PC-3 (cell line): Measurements from ENCODE around the gene IL20RB. TPM values are rescaled to one million over a fixed set of nuclear protein-coding genes. Genes with fewer than 3 reads are reported as not detected.

Source experiments
- ATAC-seq: fragments of 200-7000 bp; cut with Tn5 transposase; 2 replicates; pipeline ENCODE4 v1.9.1; 2020; ENCODE audit warnings: mild to moderate bottlenecking, moderate library complexity
- BruUV-seq: library from RNA; stranded (reverse); fragments of 400-500 nt; replicated peaks from 2 replicates; lab custom pipeline; 2021; lab: Mats Ljungman, UMichigan
- CTCF ChIA-PET: fragments of 300-600 bp; sonication (Branson Sonifier 250); formaldehyde crosslinking; loops from one replicate; lab custom pipeline; 2022; ENCODE audit warnings: antibody characterized with exemption; lab: Charles Lee
- POLR2A ChIA-PET: fragments of 300-600 bp; sonication (Branson Sonifier 250); formaldehyde crosslinking; loops from one replicate; lab custom pipeline; 2022; ENCODE audit warnings: antibody characterized with exemption; ENCODE audit not compliant: unreplicated experiment; lab: Charles Lee
- DNase-seq: peaks from one replicate; pipeline ENCODE4 v3.0.0-alpha.2; 2015
- H2AFZ ChIP-seq: fragments of 300-600 bp; sonication (generic); 2 replicates; pipeline ENCODE4 v1.6.0; 2016; ENCODE audit warnings: antibody characterized with exemption, low read length
- H3F3A ChIP-seq: fragments of 300-600 bp; sonication (generic); one replicate; pipeline ENCODE4 v1.6.0; 2017; ENCODE audit warnings: antibody characterized with exemption, low read length, control low read depth, mild to moderate bottlenecking; ENCODE audit not compliant: unreplicated experiment
- H3K27ac ChIP-seq: fragments of 300-600 bp; sonication (generic); 2 replicates; pipeline ENCODE4 v1.5.1; 2016; ENCODE audit warnings: mild to moderate bottlenecking, low read length
- H3K27me3 ChIP-seq: fragments of 300-600 bp; sonication (generic); 2 replicates; pipeline ENCODE4 v1.6.1; 2016; ENCODE audit warnings: low read length, mixed read lengths
- H3K36me3 ChIP-seq: fragments of 300-600 bp; sonication (generic); 2 replicates; pipeline ENCODE4 v1.6.1; 2016; ENCODE audit warnings: low read depth, mixed run types, low read length, mixed read lengths
- H3K4me1 ChIP-seq: fragments of 300-600 bp; sonication (generic); 2 replicates; pipeline ENCODE4 v1.5.1; 2016; ENCODE audit warnings: low read length; ENCODE audit not compliant: insufficient read depth
- H3K4me2 ChIP-seq: fragments of 300-600 bp; sonication (generic); 2 replicates; pipeline ENCODE4 v1.6.0; 2016; ENCODE audit warnings: low read length
- H3K4me3 ChIP-seq: fragments of 300-600 bp; sonication (generic); 2 replicates; pipeline ENCODE4 v1.5.1; 2016; ENCODE audit warnings: mild to moderate bottlenecking, low read length, mixed read lengths
- H3K79me2 ChIP-seq: fragments of 300-600 bp; sonication (generic); 2 replicates; pipeline ENCODE4 v1.6.1; 2017; ENCODE audit warnings: low read length, mixed read lengths
- H3K9ac ChIP-seq: fragments of 300-600 bp; sonication (generic); 2 replicates; pipeline ENCODE4 v1.6.0; 2016; ENCODE audit warnings: mild to moderate bottlenecking, low read length
- H3K9me2 ChIP-seq: fragments of 300-600 bp; sonication (generic); replicated peaks from 2 replicates; pipeline ENCODE4 v1.6.1; 2016; ENCODE audit warnings: mixed run types, low read length, mixed read lengths
- H3K9me3 ChIP-seq: fragments of 300-600 bp; sonication (generic); 2 replicates; pipeline ENCODE4 v1.6.1; 2016; ENCODE audit warnings: low read length, mixed read lengths
- H4K20me1 ChIP-seq: fragments of 300-600 bp; sonication (generic); 2 replicates; pipeline ENCODE4 v1.6.1; 2016; ENCODE audit warnings: low read length, mixed read lengths
- CTCF ChIP-seq: fragments of 300-600 bp; sonication (generic); conservative IDR thresholded peaks from 2 replicates; pipeline ENCODE4 v1.5.1; 2017; ENCODE audit warnings: antibody characterized with exemption, low read depth, mild to moderate bottlenecking, low read length
- EZH2 ChIP-seq: fragments of 300-600 bp; sonication (generic); IDR thresholded peaks from one replicate; pipeline ENCODE4 v1.6.1; 2017; ENCODE audit warnings: antibody characterized with exemption, mild to moderate bottlenecking, low read length; ENCODE audit not compliant: unreplicated experiment
- EZH2phosphoT487 ChIP-seq: fragments of 300-600 bp; sonication (generic); IDR thresholded peaks from 2 replicates; pipeline ENCODE4 v1.6.1; 2018; ENCODE audit warnings: mild to moderate bottlenecking, antibody characterized with exemption, low read length, borderline replicate concordance
- intact Hi-C: fragments of 100-400 bp; cut with micrococcal nuclease; formaldehyde crosslinking; loops from 2 replicates; pipeline ENCODE4 v1.9.0; 2023
- total RNA-seq: library from RNA; depleted of rRNA; stranded (reverse); fragments of >200 nt; gene quantifications from 2 replicates; pipeline ENCODE4 v1.2.3, GENCODE V29; 2014

Gene IL20RB
- total RNA-seq, 1 experiment from 2014 or later, result 0.73 TPM

GRCh38 chr3:137024348-137024747, 66.6 kb downstream of the IL20RB start:
- ATAC-seq (no peak), DNase-seq (no peak)
- H3K4me3 ChIP-seq, result no peak overlapping the region
- no peaks in the 10 kb centered on the region for H3K9me2 ChIP-seq
- H3F3A ChIP-seq, result no peaks in the 10 kb centered on the region
- no peak for TF ChIP-seq EZH2
- no peaks in the 10 kb centered on the region for H3K4me1 ChIP-seq
- no peaks in the 10 kb centered on the region for H4K20me1 ChIP-seq
- no peak overlapping the region for H3K9ac ChIP-seq
- H3K79me2 ChIP-seq, result no peaks in the 10 kb centered on the region
- intact Hi-C loops, result no loop called here
- H2AFZ ChIP-seq, result no peak overlapping the region
- ChIA-PET POLR2A (no interaction called here), CTCF (no interaction called here)
- BruUV-seq, result no TSS peak
- H3K27ac ChIP-seq, result no peak overlapping the region
- H3K4me2 ChIP-seq, result no peak overlapping the region
- H3K36me3 ChIP-seq, result no peaks in the 10 kb centered on the region
- H3K27me3 ChIP-seq, result no peaks in the 10 kb centered on the region
- H3K9me3 ChIP-seq, result no peaks in the 10 kb centered on the region

GRCh38 chr3:137026701-137027100, 68.9 kb downstream of the IL20RB start:
- Histone ChIP-seq H3K9me2 (no peaks in the 10 kb centered on the region), H3F3A (no peaks in the 10 kb centered on the region), H3K4me1 (no peaks in the 10 kb centered on the region), H3K27me3 (no peaks in the 10 kb centered on the region), H3K36me3 (no peaks in the 10 kb centered on the region), H3K79me2 (no peaks in the 10 kb centered on the region), H3K9ac (no peak overlapping the region), H3K9me3 (no peaks in the 10 kb centered on the region), H3K27ac (no peak overlapping the region), H2AFZ (no peak overlapping the region), H3K4me2 (no peak overlapping the region), H4K20me1 (no peaks in the 10 kb centered on the region), H3K4me3 (no peak overlapping the region)
- TF ChIP-seq EZH2 (no peak), EZH2phosphoT487 (no peak), CTCF (no peak)
- no TSS peak for BruUV-seq
- no peak for DNase-seq
- no peak for ATAC-seq
- POLR2A ChIA-PET, result no interaction called here
- CTCF ChIA-PET, result no interaction called here
- intact Hi-C loops, result no loop called here

- no peaks in the 10 kb centered on the region for H3K79me2 ChIP-seq
- H3K9me2 ChIP-seq, result no peaks in the 10 kb centered on the region
- H3K4me3 ChIP-seq, result peak overlapping the region; percentile 46; the same call in 1 of the 2 replicates
- POLR2A ChIA-PET, result no interaction called here
- peak; percentile 76 for DNase-seq
- H4K20me1 ChIP-seq, result no peaks in the 10 kb centered on the region
- H3K9me3 ChIP-seq, result no peaks in the 10 kb centered on the region
- H3K27ac ChIP-seq, result no peak overlapping the region
- H3F3A ChIP-seq, result no peaks in the 10 kb centered on the region
- no TSS peak for BruUV-seq
- H2AFZ ChIP-seq, result peak overlapping the region; percentile 57
- H3K4me1 ChIP-seq, result no peaks in the 10 kb centered on the region
- peak overlapping the region; percentile 73 for H3K4me2 ChIP-seq
- no peaks in the 10 kb centered on the region for H3K27me3 ChIP-seq
- TF ChIP-seq EZH2, result no peak
- TF ChIP-seq CTCF, result peak; percentile 71
- H3K9ac ChIP-seq, result no peak overlapping the region
- H3K36me3 ChIP-seq, result no peaks in the 10 kb centered on the region
- CTCF ChIA-PET, result interaction anchor here (0.6 kb wide), 1 partner anchor 92 kb away, joined by 3 read pairs; no protein-coding TSS in a partner anchor
- intact Hi-C loops, result no loop called here
- ATAC-seq, result peak; percentile 35; the same call in 1 of the 2 replicates
Observed at GRCh38 chr3:137032465-137033120, 74.8 kb downstream of the IL20RB start.
